ENCODE results near the gene CWH43.
"Not testable (repeated sequence)": the region's sequence is repeated elsewhere in the genome, so short reads cannot be mapped to it uniquely, and the experiment has no call there.

Gene CWH43

DNA sequence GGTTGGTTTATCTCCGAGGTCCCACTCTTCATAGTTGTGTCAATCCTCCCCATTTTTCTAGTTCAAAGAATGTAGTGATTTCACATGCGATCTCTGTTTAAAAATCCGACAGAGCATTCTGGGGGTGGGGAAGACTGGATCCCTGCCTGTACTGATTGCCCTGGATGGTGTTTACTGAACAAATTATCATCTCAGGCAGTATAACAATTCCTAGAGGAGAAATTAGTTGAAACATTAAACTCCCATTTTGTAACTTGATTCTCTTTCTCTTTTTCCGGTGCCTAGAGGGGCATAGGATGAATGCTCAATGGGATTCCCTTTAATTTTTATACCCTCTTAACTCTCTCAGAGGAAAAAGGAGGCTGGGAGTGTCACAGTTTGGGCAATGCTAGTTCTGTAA, 10.0 kb upstream of the CWH43 start:
- no peak for DNase-seq (ENCODE audit: low read depth)

- DNase-seq (ENCODE audit: low read depth), result no peak
These were observed 6.0 kb upstream of the CWH43 start for GRCh38 chr4:48979914-48980579.

DNA sequence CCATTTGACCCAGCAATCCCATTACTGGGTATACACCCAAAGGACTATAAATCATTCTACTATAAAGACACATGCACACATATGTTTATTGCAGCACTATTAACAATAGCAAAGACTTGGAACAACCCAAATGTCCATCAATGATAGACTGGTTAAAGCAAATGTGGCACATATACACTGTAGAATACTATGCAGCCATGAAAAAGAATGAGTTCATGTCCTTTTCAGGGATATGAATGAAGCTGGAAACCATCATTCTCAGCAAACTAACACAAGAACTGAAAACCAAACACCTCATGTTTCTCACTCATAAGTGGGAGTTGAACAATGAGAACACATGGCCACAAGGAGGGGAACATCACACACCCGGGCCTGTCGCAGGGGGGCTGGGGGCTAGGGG, 2.1 kb upstream of the CWH43 start:
- not testable (repeated sequence) for DNase-seq (ENCODE audit: low read depth)

DNA sequence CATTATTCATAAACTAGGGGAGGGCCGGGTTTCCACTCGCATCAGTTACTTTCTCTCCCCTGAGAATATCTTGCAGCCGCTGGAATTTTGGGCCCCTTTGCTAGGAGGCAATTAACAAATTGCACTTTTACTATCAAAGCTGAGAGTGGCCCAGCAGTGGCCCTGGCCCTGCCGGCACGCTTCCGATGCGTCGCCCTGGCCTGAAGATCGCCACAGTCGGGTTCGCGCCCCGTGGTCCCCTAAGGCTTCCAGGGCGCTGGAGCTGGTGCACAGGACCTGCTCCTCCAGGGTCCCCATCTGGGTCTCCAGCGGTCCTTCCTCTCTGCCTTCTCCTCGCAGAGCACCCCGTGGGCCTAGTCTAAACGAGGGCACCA, 486 bp upstream of the CWH43 start:
- DNase-seq (ENCODE audit: low read depth), result no peak

DNA sequence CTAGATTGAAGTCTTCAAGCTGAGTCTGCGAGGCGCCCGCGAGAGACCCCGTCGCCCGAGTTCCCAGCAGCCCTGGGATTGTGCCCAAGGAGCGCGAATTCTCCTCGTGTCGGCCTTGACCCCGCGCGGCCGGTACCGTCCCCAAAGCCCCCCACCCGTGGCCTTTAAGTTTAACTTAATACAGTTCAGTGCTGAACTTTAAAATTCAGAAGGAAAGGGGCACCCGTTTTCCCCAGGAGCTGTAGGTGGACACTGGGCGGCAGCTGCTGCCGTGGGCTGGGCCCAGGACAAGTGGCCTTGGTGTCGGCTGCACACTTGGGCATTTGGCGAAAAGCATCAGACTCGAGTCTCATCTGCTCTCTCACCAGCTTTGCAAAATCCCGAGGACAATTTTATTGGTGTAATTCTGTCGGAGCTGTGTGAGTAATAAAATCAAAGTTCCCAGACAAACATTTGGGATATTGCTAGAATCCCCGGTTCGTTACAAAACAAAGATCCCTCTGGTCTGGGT, 634 bp downstream of the CWH43 start:
- no peak for DNase-seq (ENCODE audit: low read depth)

DNA sequence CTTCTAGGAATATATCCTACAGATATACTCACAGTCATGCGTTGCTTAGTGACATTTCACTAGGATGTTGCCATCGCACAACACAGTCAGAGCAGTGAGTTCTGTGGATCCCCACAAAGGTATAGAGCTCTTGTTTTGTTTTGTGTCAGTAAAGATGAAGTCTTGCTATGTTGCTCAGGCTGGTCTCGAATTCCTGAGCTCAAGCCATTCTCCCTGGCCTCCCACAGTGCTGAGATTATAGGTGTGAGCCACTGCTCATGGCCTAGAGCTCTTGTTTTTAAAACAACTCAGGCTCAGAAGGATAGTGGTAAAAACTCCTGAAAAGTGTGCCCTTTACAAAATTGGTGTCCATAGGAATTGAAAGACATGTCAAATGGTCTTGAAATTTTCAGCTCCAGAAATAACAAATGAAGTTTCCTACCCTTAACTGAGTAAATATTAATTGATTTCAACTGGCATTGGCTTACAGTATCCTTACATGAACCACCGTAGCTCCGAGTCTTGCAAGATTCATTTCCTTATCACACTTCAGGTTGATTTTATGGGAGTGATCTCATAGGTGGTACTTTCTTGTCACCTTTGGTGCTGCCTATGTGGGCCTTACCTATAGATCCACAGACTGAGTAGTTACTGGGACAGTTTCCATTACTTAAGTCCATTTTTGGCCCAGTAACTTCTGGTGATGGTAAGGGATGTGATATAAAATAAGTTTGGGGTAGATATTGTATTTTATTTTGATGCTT, 3.6 kb downstream of the CWH43 start:
- DNase-seq (ENCODE audit: low read depth), result no peak

DNA sequence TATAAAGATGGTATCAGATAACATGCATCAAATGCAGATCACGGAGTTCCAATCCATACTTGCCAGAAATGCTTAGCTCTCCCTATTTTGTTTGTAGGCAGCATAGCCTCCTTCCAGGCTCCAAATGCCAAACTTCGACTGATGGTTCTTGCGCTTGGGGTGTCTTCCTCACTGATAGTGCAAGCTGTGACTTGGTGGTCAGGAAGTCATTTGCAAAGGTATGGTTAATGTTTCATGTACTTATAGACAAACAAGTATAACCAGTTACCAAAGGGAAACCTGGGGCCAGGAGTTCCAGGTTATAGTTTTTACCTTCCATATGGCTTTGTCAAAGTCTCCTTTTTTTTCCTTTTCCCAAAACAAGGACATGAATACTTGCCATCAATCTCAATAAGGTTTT, 5.3 kb downstream of the CWH43 start:
- no peak for DNase-seq (ENCODE audit: low read depth)

GRCh38 chr4:48997962-48998361, 11.9 kb downstream of the CWH43 start:
- DNase-seq (ENCODE audit: low read depth), result no peak

GRCh38 chr4:48998440-48998839, 12.4 kb downstream of the CWH43 start:
- no peak for DNase-seq (ENCODE audit: low read depth)

DNA sequence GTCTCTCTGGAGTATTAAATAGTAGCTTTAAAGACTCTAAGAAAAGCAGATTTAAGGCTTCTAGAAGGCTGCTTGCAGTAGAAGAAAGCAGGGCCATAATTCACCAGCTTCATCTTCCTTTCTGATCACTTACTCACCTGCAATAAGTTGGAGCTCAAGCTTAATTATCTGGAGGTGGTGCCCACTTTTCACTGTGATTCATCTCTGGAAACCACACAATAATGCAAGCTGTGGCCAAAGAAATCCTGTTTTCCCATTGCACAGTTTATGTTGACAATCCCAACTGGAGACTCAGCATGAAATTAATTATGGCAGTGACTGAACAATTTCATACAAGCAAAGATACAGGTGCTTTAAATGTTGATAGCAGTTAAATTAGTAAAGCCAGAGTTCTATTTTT, 14.7 kb downstream of the CWH43 start:
- DNase-seq (ENCODE audit: low read depth), result no peak

GRCh38 chr4:49002931-49003330, 16.9 kb downstream of the CWH43 start:
- DNase-seq (ENCODE audit: low read depth), result no peak

- no peak for DNase-seq (ENCODE audit: low read depth)
These were observed 32.7 kb downstream of the CWH43 start for GRCh38 chr4:49018718-49019295.

DNA sequence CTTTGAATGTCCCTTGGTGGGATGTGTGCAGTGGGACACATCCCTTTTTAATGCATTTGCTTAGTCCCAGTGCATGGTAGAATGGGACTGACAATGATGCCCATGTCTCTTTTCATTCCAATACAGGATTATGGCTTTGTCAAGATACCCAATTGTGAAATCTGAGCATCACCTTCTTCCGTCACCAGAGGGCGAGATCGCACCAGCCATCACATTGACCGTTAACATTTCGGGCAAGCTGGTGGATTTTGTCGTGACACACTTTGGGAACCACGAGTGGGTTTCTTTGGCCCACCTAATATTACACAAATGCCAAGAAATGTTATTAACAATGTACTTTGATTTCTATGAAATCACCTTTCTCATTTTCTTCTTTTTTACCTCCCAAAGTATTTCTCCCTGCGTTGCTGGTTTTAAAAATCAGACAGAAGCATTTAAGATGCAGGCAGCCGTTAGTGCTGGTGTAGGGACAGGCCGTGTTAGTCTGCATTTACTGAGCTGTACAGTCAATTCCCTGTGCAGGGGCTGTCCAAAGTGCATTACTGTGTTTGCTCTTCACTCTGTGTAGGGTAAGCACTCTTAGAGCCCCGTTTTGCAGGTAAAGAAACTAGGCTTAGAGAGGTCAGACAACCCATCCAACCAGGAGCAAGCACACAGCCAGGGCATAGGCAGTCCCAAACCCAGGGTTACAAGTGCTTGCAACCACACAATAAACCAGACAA, 46.5 kb downstream of the CWH43 start:
- DNase-seq (ENCODE audit: low read depth), result no peak

- DNase-seq (ENCODE audit: low read depth), result no peak
These were observed 50.5 kb downstream of the CWH43 start for GRCh38 chr4:49036528-49036927.

- no peak for DNase-seq (ENCODE audit: low read depth)
These were observed 58.2 kb downstream of the CWH43 start for GRCh38 chr4:49044270-49044669.

DNA sequence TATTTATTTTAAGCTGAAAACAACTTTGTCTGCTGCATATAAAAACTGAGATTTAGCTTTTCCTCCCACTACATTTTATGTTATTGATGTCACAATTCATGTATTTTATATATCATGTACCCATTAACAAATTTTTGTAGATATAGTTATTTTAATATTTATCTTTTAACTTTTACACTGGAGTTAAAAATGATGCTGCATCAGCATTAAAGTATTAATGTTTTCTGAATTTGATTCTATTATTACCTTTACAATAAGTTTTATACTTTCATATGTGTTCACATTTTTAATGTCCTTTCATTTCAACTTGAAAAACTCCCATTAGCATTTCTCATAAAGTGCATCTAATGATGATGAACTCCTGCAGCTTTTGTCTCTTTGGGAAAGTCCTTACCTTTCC, 72.2 kb downstream of the CWH43 start:
- DNase-seq (ENCODE audit: low read depth), result no peak

DNA sequence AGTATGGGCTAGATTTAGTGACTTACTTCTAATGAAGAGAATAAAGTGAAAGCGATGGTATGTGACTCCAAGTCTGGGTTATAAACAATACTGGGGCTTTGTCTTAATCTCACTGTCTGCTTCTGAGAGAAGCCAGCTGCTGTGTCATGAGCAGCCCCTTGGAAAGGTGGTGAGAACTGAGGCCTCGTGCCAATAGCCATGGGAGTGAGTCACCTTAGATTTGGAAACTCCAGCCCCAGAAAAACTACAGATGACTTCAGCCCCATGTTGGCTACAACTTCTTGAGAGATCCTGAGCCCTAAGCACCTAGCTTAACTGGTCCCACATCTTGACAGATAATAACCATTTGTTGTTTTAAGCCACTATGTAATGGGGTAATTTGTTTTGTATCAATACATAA, 77.6 kb downstream of the CWH43 start:
- DNase-seq (ENCODE audit: low read depth), result no peak

GRCh38 chr4:49072196-49072595, 86.1 kb downstream of the CWH43 start:
- not testable (repeated sequence) for DNase-seq (ENCODE audit: low read depth)

DNA sequence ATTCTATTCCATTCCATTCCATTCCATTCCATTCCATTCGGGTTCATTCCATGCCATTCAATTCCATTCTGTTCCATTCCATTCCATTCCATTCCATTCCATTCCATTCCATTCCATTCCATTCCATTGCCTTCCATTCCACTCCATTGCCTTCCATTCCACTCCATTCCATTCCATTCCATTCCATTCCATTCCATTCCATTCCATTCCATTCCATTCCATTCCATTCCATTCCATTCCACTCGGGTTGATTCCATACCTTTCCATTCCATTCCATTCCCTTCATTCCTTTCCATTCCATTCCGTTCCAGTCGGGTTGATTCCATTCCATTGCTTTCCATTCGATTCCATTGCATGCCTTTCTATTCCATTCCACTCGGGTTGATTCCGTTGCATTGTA, 105.8 kb downstream of the CWH43 start:
- DNase-seq (ENCODE audit: low read depth), result not testable (repeated sequence)

DNA sequence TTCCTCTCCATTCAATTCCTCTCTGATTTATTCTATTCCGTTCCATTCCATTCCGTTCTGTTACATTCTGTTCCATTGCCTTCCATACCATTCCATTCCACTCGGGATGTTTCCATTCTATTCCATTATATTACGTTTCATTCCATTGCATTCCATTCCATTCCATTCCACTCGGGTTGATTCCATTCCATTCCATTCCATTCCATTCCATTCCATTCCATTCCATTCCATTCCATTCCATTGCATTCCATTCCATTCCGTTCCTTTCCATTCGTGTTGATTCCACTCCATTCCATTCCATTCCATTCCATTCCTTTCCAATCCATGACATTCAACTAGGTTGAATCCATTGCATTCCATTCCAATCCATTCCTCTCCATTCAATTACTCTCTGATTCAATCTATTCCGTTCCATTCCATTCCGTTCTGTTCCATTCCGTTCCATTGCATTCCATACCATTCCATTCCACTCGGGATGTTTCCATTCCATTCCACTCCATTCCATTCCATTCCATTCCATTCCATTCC, 106.6 kb downstream of the CWH43 start:
- not testable (repeated sequence) for DNase-seq (ENCODE audit: low read depth)

DNA sequence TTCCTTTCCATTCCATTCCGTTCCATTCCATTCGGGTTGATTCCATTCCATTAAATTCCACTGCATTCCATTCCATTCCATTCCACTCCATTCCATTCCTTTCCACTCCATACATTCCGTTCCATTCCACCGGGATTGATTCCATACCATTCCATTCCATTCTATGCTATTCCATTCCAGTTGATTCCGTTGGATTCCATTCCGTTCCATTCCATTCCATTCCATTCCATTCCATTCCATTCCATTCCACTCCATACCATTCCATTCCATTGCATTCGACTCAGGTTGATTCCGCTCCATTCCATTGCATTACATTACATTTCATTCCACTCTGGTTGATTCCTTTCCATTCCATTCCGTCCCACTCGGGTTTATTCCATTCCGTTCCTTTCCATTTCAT, 110.1 kb downstream of the CWH43 start:
- DNase-seq (ENCODE audit: low read depth), result not testable (repeated sequence)

GRCh38 chr4:49096627-49097026, 110.6 kb downstream of the CWH43 start:
- not testable (repeated sequence) for DNase-seq (ENCODE audit: low read depth)
